Measurements from ENCODE around the gene ALG1. TPM values are rescaled to one million over a fixed set of nuclear protein-coding genes. Genes with fewer than 3 reads are reported as not detected.

ALG1 gene
- total and polyA plus RNA-seq, 4 donors = 14.5 to 24.1 (median 21.1) TPM

DNA sequence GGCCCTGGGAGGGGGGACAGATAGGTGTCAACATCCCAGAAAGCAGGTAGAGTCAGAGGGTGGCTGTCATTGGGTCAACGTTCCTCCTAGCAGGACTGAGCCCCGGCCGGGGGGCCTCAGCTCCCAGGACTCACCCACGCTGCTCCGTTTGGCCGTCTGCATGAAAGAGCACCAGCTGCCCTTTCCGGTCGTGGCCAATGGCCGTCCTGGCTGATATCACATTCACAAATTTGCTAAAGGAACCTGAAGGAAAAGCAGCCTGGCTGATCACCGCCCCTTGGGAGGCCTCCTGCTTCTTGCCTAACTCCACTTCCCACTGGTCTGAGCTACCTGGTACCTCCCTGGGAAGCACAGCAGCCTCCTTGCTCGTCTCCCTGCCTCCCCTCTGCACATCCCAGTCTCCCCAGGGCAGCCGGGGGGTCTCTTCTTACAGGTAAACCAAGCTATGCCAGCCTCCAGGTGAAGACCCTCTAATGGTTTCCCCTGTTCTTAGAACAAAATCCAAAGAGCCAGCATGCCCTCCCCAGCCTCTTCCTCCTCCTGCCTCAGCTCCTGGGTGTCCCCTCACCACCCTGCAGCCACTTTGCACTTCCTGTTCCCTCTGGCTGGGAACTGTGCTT lies 41.3 kb upstream of the ALG1 start:
- H3K27me3 ChIP-seq (ENCODE audit: control insufficient read depth, insufficient read depth, low read length) = no peaks in the 10 kb centered on the region
- H3K4me1 ChIP-seq (ENCODE audit: control insufficient read depth, insufficient read depth, low read length) = peaks cover 17% of the 10 kb centered on the region
- no peaks in the 10 kb centered on the region for H3K9me3 ChIP-seq (ENCODE audit: control insufficient read depth, insufficient read depth, low read length)
- 92% methylated on average over 12 of the region's 12 CpGs for WGBS (ENCODE audit: insufficient coverage)
- peaks cover 45% of the 10 kb centered on the region for H3K36me3 ChIP-seq (ENCODE audit: control insufficient read depth, insufficient read depth, low read length)
- no peak overlapping the region for H3K27ac ChIP-seq (ENCODE audit: low read depth, low read length)
- DNase-seq (ENCODE audit: low read depth in 4 of 6, low spot score in 6 of 6) = no peak
- H3K4me3 ChIP-seq (ENCODE audit: low read depth, low read length) = no peak overlapping the region

DNA sequence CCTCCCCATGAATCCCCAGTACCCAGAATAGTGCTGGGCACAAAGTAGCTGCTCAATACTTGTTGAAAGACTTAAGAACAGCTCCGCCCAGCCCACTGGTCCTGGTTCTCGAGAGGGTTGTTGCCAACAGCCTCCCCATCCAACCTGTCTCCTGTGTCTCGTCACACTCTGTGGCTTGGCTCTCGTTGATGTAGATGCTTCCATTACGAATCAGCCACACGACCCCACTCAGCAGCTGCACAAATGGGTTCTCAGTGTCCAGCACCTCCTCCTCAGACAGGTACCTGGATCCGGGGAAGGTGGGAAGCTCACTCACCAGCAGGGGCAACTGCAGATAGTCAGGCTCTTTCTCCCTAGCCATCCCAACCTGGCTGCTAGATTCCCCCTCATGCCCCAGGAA lies 40.0 kb upstream of the ALG1 start:
- 93% methylated on average over 6 of the region's 7 CpGs for WGBS (ENCODE audit: insufficient coverage)
- Histone ChIP-seq H3K27me3 (ENCODE audit: control insufficient read depth, insufficient read depth, low read length) (no peaks in the 10 kb centered on the region), H3K27ac (ENCODE audit: low read depth, low read length) (no peak overlapping the region), H3K4me3 (ENCODE audit: low read depth, low read length) (no peak overlapping the region), H3K36me3 (ENCODE audit: control insufficient read depth, insufficient read depth, low read length) (peaks cover 42% of the 10 kb centered on the region), H3K9me3 (ENCODE audit: control insufficient read depth, insufficient read depth, low read length) (no peaks in the 10 kb centered on the region), H3K4me1 (ENCODE audit: control insufficient read depth, insufficient read depth, low read length) (peaks cover 15% of the 10 kb centered on the region)
- no peak for DNase-seq (ENCODE audit: low read depth in 4 of 6, low spot score in 6 of 6)

DNA sequence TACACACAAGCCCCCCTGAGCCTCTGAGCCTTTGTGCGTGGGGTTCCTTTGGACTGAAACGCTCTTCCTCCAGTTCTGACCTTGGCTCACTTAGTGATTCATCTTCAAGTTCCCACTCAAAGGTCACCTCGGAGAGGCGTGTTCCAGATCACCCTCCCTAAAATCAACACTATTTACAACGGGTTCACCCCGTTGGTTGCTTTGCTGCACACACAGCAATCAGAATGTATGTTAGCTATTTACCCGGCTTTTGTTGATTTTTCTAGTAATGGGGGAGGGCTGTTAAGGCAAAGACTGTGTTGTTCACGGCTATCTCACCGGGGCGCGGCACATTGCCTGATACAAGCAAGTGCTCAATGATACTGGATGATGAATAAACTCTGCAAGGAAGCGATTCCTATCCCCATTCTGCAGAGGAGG lies 38.9 kb upstream of the ALG1 start:
- H3K27ac ChIP-seq (ENCODE audit: low read depth, low read length) = no peak overlapping the region
- H3K4me3 ChIP-seq (ENCODE audit: low read depth, low read length) = peak overlapping the region; percentile 61
- peaks cover 30% of the 10 kb centered on the region for H3K36me3 ChIP-seq (ENCODE audit: control insufficient read depth, insufficient read depth, low read length)
- no peak for DNase-seq (ENCODE audit: low read depth in 4 of 6, low spot score in 6 of 6)
- no peaks in the 10 kb centered on the region for H3K27me3 ChIP-seq (ENCODE audit: control insufficient read depth, insufficient read depth, low read length)
- H3K9me3 ChIP-seq (ENCODE audit: control insufficient read depth, insufficient read depth, low read length) = no peaks in the 10 kb centered on the region
- peaks cover 15% of the 10 kb centered on the region for H3K4me1 ChIP-seq (ENCODE audit: control insufficient read depth, insufficient read depth, low read length)
- WGBS (ENCODE audit: insufficient coverage) = 36% methylated on average over 7 of the region's 12 CpGs

DNA sequence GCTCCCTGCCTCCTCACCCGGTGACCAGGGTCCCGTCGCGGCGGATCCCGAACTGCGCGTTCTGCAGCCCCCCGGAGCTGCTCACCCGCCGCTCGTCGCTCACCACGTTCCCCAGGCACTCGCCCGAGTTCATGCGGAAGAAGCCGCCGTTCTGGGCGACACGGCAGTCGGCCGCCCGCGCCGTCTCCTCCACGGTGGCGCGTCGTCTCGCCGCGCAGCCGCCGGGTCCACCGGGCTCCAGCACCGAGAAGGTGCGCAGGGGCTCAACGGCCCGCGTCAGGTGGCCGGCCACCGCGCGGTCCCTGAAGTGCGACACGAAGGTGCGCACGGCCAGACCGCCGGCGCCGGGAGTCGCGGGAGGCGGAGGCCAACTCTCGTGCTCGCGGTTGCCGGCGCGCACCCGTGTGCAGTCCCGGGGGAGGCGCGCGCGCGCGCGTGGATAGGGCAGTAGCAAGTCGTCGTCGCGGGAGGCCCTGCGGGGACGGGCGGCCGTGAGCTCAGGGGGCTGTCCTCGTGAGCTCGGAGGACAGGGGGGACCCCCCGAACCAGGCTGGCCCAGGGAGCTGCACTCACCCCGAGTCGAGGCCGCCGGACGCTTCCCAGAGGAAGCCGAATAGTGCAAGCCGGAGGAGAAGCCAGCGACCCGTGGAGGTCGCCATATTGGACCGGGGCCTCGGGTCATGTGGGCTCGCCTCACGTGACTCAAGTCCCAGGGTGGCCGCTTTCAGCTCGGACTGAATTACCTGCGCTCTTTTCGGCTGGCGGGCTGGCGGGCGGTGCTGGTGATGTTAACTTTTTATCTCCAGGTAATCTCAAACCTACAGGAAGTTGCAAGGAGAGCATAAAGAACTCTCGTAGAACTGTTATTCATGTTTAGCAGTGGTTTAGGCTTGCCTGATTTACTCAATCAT lies 38.1 kb upstream of the ALG1 start, which contains the start of gene NAGPA:
TSS of gene NAGPA (minus strand) at position 680 of the 911 bp plus-strand sequence. CDS start at position 659, 21 bp downstream.
- Histone ChIP-seq H3K9me3 (ENCODE audit: control insufficient read depth, insufficient read depth, low read length) (no peaks in the 10 kb centered on the region), H3K4me1 (ENCODE audit: control insufficient read depth, insufficient read depth, low read length) (peaks cover 15% of the 10 kb centered on the region), H3K36me3 (ENCODE audit: control insufficient read depth, insufficient read depth, low read length) (peaks cover 22% of the 10 kb centered on the region), H3K27ac (ENCODE audit: low read depth, low read length) (no peak within 1 kb of the TSS), H3K4me3 (ENCODE audit: low read depth, low read length) (peak within 1 kb of the TSS; percentile 61), H3K27me3 (ENCODE audit: control insufficient read depth, insufficient read depth, low read length) (no peaks in the 10 kb centered on the region)
- WGBS (ENCODE audit: insufficient coverage) = under 1% methylated on average over 97 of the region's 104 CpGs
- peak; percentile 70 to 96 (median 80) for DNase-seq (ENCODE audit: low read depth in 4 of 6, low spot score in 6 of 6)

DNA sequence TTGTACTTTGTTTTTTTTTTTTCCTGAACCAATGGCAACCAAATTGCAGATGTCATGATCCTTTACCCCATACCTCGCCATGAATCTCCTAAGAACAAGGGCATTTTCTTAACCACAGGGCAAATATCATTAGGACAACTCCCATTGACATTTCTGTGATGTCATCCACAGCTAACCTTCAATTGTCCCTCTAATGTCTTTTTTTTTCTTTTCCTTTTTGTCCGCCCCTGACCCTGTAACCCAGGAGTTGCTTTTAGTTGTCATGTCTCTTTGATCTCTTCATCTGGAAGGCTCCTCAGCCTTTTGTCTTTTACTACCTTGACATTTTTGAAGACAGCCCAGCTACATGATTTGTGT lies 37.5 kb upstream of the ALG1 start:
- Histone ChIP-seq H3K27ac (ENCODE audit: low read depth, low read length) (no peak overlapping the region), H3K9me3 (ENCODE audit: control insufficient read depth, insufficient read depth, low read length) (no peaks in the 10 kb centered on the region), H3K4me3 (ENCODE audit: low read depth, low read length) (peak overlapping the region; percentile 61), H3K4me1 (ENCODE audit: control insufficient read depth, insufficient read depth, low read length) (peaks cover 15% of the 10 kb centered on the region), H3K27me3 (ENCODE audit: control insufficient read depth, insufficient read depth, low read length) (no peaks in the 10 kb centered on the region), H3K36me3 (ENCODE audit: control insufficient read depth, insufficient read depth, low read length) (peaks cover 16% of the 10 kb centered on the region)
- DNase-seq (ENCODE audit: low read depth in 4 of 6, low spot score in 6 of 6) = no peak
- 17% methylated on average over 2 of the region's 2 CpGs for WGBS (ENCODE audit: insufficient coverage)

DNA sequence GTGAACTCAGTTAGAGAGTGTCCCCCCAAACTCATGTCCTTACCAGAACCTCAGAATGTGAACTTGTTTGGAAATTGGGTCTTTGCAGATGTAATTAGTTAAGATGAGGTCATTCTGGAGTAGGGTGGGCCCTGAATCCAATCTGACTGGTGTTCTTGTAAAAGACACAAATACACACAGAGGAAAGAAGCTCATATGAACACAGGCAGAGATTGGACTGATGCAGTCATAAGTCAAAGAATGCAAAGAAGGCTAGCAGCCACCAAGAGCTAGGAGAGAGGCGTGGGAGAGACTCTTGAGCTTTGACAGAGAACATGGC lies 35.8 kb upstream of the ALG1 start:
- no peak overlapping the region for H3K27ac ChIP-seq (ENCODE audit: low read depth, low read length)
- DNase-seq (ENCODE audit: low read depth in 4 of 6, low spot score in 6 of 6) = no peak
- WGBS (ENCODE audit: insufficient coverage) = 70% methylated on average over 1 of the region's 1 CpG

DNA sequence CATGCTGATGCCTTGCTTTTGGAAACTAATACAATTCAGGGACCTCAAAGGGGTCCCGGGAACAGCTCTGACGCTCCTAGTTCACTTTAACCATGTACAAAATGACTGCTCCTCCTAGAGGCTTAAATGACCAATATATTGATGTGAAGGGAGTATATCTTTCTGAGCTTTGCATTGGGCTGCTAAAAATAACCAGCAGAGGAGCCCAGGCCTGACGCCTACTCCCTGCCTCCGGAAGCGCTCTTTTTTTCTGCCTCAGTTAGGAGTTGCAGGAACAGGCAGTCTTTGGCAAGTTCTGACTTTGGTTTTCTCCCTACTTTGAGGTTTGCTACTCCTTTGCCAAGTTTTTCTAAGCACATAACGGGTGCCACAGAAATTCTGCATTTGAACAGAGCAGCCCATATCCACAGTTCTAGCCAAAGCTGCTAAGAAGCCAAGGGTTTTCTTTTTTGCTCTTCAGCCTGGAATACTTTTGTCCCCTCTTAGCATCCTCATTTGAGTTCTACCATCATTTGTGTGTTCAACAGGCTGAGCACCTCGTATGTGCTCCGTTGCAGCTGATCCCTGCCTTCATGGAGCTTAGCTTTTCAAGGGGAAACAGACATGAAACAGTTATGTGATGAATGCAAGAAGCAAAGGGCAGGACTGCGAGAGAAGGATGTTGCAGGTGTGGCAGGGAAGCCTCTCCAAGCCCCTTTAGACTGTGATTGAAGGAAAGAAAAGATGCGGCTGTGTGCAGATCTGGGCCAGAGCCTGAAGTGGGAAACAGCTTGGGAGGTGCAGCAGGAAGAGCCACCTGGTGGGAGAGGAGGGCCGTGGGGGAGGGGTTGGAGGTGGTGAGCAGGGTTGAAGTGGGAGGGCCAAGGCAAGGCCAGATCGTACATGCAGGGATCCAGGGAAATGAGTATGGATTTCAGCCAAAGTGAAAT lies 35.2 kb upstream of the ALG1 start:
- Histone ChIP-seq H3K36me3 (ENCODE audit: control insufficient read depth, insufficient read depth, low read length) (no peaks in the 10 kb centered on the region), H3K9me3 (ENCODE audit: control insufficient read depth, insufficient read depth, low read length) (no peaks in the 10 kb centered on the region), H3K4me3 (ENCODE audit: low read depth, low read length) (no peak overlapping the region), H3K27me3 (ENCODE audit: control insufficient read depth, insufficient read depth, low read length) (no peaks in the 10 kb centered on the region), H3K27ac (ENCODE audit: low read depth, low read length) (no peak overlapping the region), H3K4me1 (ENCODE audit: control insufficient read depth, insufficient read depth, low read length) (peaks cover 15% of the 10 kb centered on the region)
- WGBS (ENCODE audit: insufficient coverage) = 58% methylated on average over 9 of the region's 12 CpGs
- peak in 1 of 6 donors; percentile 61 for DNase-seq (ENCODE audit: low read depth in 4 of 6, low spot score in 6 of 6)

More for the DNA sequence above, 35.8 kb upstream of the ALG1 start:
- no peaks in the 10 kb centered on the region for H3K9me3 ChIP-seq (ENCODE audit: control insufficient read depth, insufficient read depth, low read length)
- no peak overlapping the region for H3K4me3 ChIP-seq (ENCODE audit: low read depth, low read length)
- H3K4me1 ChIP-seq (ENCODE audit: control insufficient read depth, insufficient read depth, low read length) = peaks cover 15% of the 10 kb centered on the region
- no peaks in the 10 kb centered on the region for H3K27me3 ChIP-seq (ENCODE audit: control insufficient read depth, insufficient read depth, low read length)
- H3K36me3 ChIP-seq (ENCODE audit: control insufficient read depth, insufficient read depth, low read length) = no peaks in the 10 kb centered on the region

DNA sequence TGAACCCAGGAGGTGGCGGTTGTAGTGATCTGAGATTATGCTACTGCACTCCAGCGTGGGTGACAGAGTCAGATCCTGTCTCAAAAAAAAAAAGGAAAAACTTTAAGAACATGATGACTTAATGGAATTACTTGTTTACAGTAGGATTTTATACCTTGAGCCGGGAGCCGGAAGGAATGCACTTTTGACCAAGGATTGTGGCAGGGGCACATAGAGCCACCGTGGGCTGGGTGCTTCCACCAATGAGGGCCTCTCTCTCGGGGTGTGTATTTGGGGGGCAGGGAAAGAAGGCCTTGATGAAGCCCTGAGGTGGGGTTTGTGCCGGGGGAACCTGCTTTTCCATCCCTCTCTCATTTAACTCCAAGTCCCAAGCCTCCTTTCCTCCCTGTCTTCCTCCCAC lies 31.2 kb upstream of the ALG1 start:
- Histone ChIP-seq H3K36me3 (ENCODE audit: control insufficient read depth, insufficient read depth, low read length) (peaks cover 14% of the 10 kb centered on the region), H3K9me3 (ENCODE audit: control insufficient read depth, insufficient read depth, low read length) (no peaks in the 10 kb centered on the region), H3K27me3 (ENCODE audit: control insufficient read depth, insufficient read depth, low read length) (no peaks in the 10 kb centered on the region), H3K4me3 (ENCODE audit: low read depth, low read length) (no peak overlapping the region), H3K4me1 (ENCODE audit: control insufficient read depth, insufficient read depth, low read length) (no peaks in the 10 kb centered on the region), H3K27ac (ENCODE audit: low read depth, low read length) (no peak overlapping the region)
- no peak for DNase-seq (ENCODE audit: low read depth in 4 of 6, low spot score in 6 of 6)
- WGBS (ENCODE audit: insufficient coverage) = 95% methylated on average over 5 of the region's 7 CpGs

DNA sequence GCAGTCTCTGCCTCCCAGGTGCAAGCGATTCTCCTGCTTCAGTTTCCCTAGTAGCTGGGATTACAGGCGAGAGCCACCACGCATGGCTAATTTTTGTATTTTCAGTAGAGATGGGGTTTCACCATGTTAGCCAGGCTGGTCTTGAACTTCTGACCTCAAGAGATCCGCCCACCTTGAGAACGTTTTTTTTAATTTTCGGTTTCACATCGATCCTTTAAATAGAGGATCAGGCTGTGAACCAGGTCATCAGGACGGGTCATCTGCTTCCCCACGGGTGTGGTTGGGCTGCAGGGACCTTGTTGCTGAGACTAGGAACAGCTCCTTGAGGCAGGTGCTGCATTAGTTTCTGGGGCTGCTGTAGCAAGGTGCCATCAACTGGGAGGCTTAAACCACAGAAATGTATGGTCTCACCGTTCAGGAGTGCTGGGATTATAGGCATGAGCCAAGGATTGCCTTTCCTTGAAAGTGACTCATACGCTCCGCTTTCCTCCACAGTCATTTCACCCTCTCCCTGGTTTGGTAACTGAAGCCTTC lies 30.0 kb upstream of the ALG1 start:
- no peaks in the 10 kb centered on the region for H3K4me1 ChIP-seq (ENCODE audit: control insufficient read depth, insufficient read depth, low read length)
- H3K36me3 ChIP-seq (ENCODE audit: control insufficient read depth, insufficient read depth, low read length) = peaks cover 14% of the 10 kb centered on the region
- H3K4me3 ChIP-seq (ENCODE audit: low read depth, low read length) = no peak overlapping the region
- H3K27ac ChIP-seq (ENCODE audit: low read depth, low read length) = no peak overlapping the region
- WGBS (ENCODE audit: insufficient coverage) = 80% methylated on average over 11 of the region's 12 CpGs
- DNase-seq (ENCODE audit: low read depth in 4 of 6, low spot score in 6 of 6) = no peak
- no peaks in the 10 kb centered on the region for H3K9me3 ChIP-seq (ENCODE audit: control insufficient read depth, insufficient read depth, low read length)
- H3K27me3 ChIP-seq (ENCODE audit: control insufficient read depth, insufficient read depth, low read length) = no peaks in the 10 kb centered on the region

Measured in spinal cord (tissue), 10 donors.